Activated naive CD4-positive, alpha-beta T cell (primary cell): ENCODE measurements around the gene NAIF1.
"Not testable (repeated sequence)": the region's sequence is repeated elsewhere in the genome, so short reads cannot be mapped to it uniquely, and the experiment has no call there.

ENCODE experiments used
- DNase-seq, 4 experiments: peaks; one replicate each; lab custom pipeline; 2025; lab: John Stamatoyannopoulos, UW

NAIF1 gene

GRCh38 chr9:128057724-128058409 is 9.3 kb downstream of the NAIF1 start:
- DNase-seq = no peak

- DNase-seq = no peak
Measured at GRCh38 chr9:128056887-128057723, 10.0 kb downstream of the NAIF1 start.

GRCh38 chr9:128056086-128056485 is 11.0 kb downstream of the NAIF1 start:
- no peak for DNase-seq

GRCh38 chr9:128055344-128056040 is 11.6 kb downstream of the NAIF1 start:
- no peak for DNase-seq

- no peak for DNase-seq
Measured at GRCh38 chr9:128054087-128054486, 13.0 kb downstream of the NAIF1 start.

- no peak for DNase-seq
Measured at GRCh38 chr9:128053560-128053959, 13.6 kb downstream of the NAIF1 start.

GRCh38 chr9:128051932-128052709 is 15.0 kb downstream of the NAIF1 start:
- DNase-seq = no peak

- DNase-seq = no peak
Measured at GRCh38 chr9:128049843-128050242, 17.3 kb downstream of the NAIF1 start.

GRCh38 chr9:128048663-128049062 is 18.5 kb downstream of the NAIF1 start:
- no peak for DNase-seq

GRCh38 chr9:128047231-128047630 is 19.9 kb downstream of the NAIF1 start:
- DNase-seq = no peak

GRCh38 chr9:128045831-128046230 is 21.3 kb downstream of the NAIF1 start:
- DNase-seq = no peak

GRCh38 chr9:128045409-128045808 is 21.7 kb downstream of the NAIF1 start:
- DNase-seq = not testable (repeated sequence)

GRCh38 chr9:128043467-128043868 is 23.7 kb downstream of the NAIF1 start:
- no peak for DNase-seq

GRCh38 chr9:128042043-128042442 is 25.1 kb downstream of the NAIF1 start:
- DNase-seq = no peak

- not testable (repeated sequence) for DNase-seq
Measured at GRCh38 chr9:128040783-128041182, 26.3 kb downstream of the NAIF1 start.

GRCh38 chr9:128036522-128036921 is 30.6 kb downstream of the NAIF1 start:
- not testable (repeated sequence) for DNase-seq

- DNase-seq = peak in 2 of 4 experiments; percentile 15 to 37
Measured at GRCh38 chr9:128034821-128035652, 32.1 kb downstream of the NAIF1 start.

- no peak for DNase-seq
Measured at GRCh38 chr9:128033609-128034008, 33.5 kb downstream of the NAIF1 start.

- DNase-seq = no peak
Measured at GRCh38 chr9:128027705-128028104, 39.4 kb downstream of the NAIF1 start.

- DNase-seq = peak in 2 of 4 experiments; percentile 20 to 46
Measured at GRCh38 chr9:128026773-128027541, 40.2 kb downstream of the NAIF1 start.
